GM18519 (cell line): Measurements from ENCODE around the gene SAYSD1.

ENCODE experiments used
- ATAC-seq: cut with Tn5 transposase; IDR thresholded peaks from one replicate; pipeline ENCODE4 v1.9.1; 2021; ENCODE audit warnings: mild to moderate bottlenecking, moderate library complexity; ENCODE audit not compliant: unreplicated experiment, low FRiP score

Gene SAYSD1

GRCh38 chr6:39079197-39080125 is 35.5 kb downstream of the SAYSD1 start:
- no peak for ATAC-seq

- ATAC-seq = no peak
Observed at GRCh38 chr6:39078695-39079094, 36.3 kb downstream of the SAYSD1 start.

GRCh38 chr6:39077882-39078594 is 36.9 kb downstream of the SAYSD1 start:
- ATAC-seq = no peak

- no peak for ATAC-seq
Observed at GRCh38 chr6:39076623-39077535, 38.1 kb downstream of the SAYSD1 start.

- ATAC-seq = no peak
Observed at GRCh38 chr6:39075807-39076622, 39.0 kb downstream of the SAYSD1 start.

- ATAC-seq = no peak
Observed at GRCh38 chr6:39075010-39075686, 39.8 kb downstream of the SAYSD1 start.

- ATAC-seq = no peak
Observed at GRCh38 chr6:39074486-39074885, 40.5 kb downstream of the SAYSD1 start.

GRCh38 chr6:39073471-39074355 is 41.3 kb downstream of the SAYSD1 start:
- no peak for ATAC-seq

GRCh38 chr6:39072830-39073229 is 42.2 kb downstream of the SAYSD1 start:
- ATAC-seq = no peak

GRCh38 chr6:39068391-39068790 is 46.6 kb downstream of the SAYSD1 start:
- ATAC-seq = no peak

GRCh38 chr6:39065561-39065960 is 49.4 kb downstream of the SAYSD1 start:
- no peak for ATAC-seq

GRCh38 chr6:39063526-39063925 is 51.5 kb downstream of the SAYSD1 start:
- no peak for ATAC-seq

GRCh38 chr6:39062014-39062740 is 52.8 kb downstream of the SAYSD1 start:
- ATAC-seq = no peak

GRCh38 chr6:39061588-39061987 is 53.4 kb downstream of the SAYSD1 start:
- no peak for ATAC-seq

- no peak for ATAC-seq
Observed at GRCh38 chr6:39061182-39061581, 53.8 kb downstream of the SAYSD1 start.

GRCh38 chr6:39060467-39061160 is 54.4 kb downstream of the SAYSD1 start:
- ATAC-seq = no peak
